HG02759 (cell line): ENCODE data around the gene NKRF.

ENCODE experiments used
- ATAC-seq: cut with Tn5 transposase; IDR thresholded peaks from one replicate; pipeline ENCODE4 v1.9.1; 2021; ENCODE audit warnings: mild to moderate bottlenecking, moderate library complexity; ENCODE audit not compliant: unreplicated experiment

Gene NKRF

DNA sequence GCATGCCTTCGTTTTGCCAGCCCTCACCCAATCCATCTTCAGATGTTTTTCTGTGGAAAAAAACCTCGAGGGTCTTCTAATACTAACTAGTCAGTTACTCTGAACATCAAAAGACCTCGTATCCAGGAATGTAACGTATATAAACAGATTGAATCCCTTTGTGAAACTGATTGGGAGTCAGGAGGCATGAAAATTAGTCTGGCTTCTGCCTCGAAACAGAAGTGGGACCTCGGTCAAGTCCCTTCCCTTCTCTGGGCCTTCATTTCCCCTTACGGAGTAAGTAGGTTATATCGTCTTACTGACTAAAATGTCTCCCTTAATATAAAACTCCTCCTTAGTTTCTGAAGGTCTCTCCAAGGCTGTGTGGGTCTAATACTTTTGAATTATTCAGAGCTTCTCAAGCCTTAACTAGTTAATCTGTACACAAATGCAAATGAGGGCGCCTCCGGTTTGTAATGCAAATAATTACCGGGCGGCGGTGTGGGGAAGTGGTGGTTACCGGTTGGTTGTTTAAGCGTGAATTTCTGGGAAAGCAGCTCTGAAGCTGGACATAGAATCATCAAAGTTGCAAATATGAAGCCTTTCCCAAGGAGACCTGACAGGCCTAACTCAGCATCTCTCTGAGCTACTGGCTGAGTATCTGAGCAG lies 11.4 kb upstream of the NKRF start:
- ATAC-seq, result peak; percentile 72

DNA sequence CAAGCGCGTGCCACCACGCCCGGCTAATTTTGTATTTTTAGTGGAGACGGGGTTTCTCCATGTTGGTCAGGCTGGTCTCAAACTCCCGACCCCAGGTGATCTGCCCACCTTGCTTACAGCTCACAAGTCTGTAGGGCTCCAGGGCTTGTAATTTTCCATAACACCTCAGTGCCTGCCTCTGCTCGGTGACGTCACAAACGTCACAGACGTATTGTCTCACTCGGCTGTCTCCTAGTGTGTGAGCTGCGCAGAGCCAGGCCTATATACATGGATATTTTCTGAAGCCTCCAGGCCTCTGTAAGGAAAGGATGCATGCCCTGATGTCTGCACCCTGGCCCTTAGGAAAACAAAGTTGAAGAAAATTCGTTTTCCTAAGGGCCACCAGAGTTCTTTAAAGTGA lies 8.6 kb upstream of the NKRF start:
- no peak for ATAC-seq

DNA sequence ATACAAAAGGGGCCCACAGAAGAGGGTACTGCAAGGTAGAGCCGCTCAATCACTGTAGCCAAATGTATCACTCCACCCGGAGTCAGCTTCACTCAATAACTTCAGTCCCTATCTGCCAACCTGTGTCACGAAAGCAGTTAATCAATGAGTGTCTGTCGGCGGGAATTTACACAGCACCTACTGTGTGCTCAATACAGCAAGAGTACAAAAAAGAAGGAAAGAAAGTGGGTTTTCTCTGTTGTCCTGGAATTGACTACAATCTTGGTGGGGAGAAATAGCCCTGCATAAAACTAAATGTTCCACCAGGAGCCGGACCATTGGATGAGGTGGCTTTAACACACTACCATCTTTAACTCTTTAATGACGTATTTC lies 780 bp upstream of the NKRF start:
- ATAC-seq, result no peak

DNA sequence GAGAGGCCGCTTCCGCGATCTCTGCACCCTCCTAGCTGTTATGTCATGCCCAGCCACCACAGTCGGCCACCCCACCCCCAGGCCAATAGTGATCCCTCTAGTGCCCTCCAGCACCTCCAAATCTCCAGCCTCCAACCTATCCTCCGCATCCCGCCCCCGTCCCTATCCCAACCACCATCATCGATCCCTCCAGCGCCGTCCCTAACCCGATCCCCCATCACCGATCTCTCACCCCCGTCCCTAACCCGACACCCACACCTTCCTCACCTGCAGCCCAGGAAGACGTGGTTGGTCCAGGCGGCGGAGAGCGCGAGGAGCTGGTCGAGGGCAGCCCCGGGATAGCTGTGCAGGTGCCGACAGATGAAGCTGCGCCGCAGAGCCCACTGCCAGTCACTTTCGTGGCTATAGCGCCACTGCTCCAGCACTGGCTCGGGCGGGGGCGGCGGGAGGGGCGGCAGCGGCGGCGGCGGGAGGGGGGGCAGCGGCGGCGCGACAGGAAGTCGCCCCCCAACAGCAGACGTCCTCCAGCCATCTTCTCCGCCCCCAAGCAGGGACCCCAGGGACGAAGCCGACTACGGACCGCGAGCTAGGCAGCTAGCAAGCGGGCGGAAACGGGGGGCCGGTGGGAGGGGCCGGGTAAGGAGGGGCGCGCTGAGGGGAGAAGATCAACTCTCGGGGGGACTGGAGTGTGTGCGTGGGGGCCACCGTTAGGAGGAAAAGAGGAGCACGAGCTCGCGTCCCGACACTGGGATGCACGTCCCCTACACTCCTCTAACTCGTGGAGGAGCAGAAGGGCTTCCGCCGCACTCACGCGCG lies 552 bp downstream of the NKRF start:
- ATAC-seq, result peak; percentile 32

DNA sequence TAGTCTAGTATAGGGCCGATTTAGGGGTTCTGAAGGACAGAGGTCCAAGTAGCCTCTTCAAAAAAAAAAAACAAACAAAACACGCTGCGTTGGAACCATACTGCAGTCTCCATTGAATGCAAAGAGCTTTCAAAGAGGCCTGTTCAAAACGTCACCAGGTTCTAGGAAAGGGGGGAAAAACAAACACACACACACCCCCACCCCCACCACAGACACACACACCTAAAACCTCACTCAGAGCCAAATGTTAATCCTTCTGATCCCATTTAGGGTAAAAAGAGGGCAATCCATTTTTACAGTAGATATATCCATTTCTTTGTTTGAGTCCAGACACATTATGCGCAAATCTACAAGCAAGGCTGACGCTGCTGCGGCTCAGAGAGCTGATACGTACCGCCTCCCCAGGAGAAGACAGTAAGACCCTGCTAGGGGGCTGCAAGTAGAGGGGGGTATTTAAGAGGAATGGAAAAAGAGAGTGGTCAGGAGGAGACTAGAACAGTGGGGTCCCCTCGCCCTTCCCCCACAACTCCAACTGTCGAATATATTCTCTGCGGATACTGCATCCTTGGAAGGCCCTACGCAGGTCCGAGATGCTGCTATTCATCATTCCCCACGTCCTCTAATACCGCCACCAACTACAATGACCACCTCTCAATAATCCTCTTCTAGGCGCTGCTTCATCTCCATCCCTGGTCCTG lies 1.3 kb downstream of the NKRF start:
- ATAC-seq, result no peak

DNA sequence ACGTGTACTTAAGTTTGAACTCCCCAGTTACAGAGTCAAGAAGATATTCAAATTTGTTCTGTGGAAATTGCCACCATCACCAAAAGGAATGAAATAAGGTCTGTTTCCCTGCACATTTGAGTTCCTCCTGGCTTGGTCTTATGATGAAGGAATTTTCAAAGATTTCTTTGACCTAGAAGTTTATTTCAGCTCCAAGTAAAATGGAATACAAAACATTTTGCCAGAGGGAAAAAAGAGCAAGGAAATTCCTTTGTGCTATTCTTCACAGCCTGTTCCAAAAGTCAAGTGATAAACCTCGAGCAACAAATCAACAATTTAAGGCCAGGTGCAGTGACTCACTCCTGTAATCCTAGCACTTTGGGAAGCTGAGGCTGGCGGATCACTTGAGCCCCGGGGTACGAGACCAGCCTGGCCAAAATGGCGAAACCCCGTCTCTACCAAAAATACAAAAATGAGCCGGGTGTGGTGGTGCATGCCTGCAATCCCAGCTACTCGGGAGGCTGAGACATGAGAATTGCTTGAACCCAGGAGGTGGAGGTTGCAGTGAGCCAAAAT lies 3.4 kb downstream of the NKRF start:
- no peak for ATAC-seq

DNA sequence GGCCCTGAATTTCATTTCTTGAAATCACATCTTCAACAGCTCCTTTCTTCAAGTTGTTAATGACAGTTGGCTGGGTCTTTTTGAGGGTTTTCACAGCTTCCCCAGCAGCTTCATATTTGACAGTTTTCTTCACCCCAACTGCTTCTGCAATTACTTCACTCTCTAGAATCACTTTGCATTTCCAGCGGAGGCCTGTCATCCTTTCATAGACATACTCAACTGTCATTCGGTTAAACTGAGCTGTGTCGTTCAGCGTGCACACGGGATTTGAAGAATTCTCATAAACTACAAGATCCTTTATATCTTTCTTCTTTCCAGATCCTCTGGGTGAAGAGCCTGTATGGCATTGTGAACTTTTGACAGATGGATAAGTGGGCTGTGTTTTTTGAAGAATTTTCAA lies 16.4 kb downstream of the NKRF start:
- no peak for ATAC-seq

DNA sequence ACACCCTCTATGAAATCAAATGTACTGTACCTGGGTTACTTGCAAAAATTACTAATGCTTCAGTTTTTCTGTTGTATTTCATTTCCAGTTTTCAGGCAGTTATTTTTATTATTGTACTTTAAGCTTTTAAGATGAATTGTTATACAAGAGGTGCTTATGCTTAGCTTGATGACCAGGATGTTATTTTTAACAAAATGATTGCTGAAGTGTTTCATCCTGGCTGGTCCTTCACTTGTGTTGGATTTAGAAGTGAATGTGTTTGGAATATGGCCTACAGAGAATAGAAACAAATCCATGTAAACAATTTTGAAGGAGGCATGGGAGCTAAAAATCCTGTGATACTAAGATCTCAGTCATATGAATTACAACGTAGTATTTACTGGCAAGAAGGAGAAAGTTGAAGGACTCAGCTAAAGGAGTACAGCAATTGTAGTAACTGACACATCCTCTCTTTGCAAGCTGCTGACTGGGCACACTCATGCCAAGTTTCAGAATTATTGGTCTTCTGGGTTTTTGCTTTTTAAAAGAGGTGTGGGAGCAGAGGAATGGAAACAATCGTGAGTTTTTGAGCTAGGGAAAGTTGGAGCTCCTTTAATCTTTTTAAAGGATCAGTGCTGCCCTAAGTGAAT lies 22.7 kb downstream of the NKRF start:
- ATAC-seq, result no peak

DNA sequence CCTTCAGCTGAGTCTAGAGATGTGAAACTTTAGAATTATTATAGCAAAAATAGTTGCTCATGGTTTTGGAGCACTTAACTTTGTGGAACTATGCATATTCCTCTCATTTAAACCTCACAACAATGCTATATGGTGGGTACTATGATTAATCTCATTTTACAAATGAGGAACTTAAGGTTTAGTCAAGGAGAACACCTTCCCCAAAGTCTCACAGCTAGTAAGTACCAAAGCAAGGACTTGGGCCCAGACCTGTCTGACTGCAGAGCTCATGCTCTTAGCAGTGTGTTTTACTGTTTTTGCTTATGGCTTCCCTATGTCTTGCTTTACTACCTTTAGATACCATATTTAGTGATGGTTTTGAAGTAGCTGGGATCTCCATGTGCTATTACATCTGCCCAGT lies 26.8 kb downstream of the NKRF start:
- no peak for ATAC-seq

DNA sequence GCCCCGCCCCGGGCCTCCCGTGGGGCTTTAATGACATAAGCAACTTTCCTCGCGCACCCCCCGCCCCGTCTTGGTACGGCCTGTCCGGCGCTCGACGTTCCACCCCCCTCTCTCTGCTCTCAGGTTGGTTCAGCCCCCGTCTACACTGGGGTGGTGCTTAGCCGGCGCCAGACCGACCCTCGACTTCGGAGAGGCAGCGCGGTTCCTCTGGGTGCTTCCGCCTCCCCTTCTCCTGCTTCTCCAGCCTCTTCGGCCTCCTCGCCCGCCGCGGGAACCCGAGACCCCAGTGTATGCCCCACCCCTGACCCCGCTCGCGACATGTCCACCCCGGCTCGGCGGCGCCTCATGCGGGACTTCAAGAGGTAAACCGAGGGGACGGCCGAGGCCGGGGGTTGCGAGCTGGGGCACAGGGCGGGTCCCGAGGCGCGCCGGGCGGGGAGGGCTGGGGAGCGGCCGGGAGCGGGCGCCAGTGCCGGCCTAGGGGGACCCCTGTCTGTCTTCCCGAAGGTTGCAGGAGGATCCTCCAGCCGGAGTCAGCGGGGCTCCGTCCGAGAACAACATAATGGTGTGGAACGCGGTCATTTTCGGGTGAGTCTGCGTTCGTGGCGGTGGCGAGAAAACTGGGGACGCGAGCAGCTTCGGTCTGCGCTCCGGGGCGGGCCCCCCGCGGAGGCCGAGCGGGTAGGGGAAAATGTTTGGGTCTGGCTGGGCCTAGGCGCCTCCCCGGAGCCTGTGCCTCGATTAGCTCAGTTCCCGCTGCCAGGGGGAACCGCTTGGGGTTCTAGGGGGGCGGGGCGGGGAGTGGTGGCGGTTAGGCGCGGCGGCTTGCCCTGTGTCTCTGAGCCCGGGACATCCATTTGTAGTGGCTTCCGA lies 31.6 kb downstream of the NKRF start, which contains the start of gene UBE2A:
Gene UBE2A (plus strand): TSS at position 170 of the 873 bp plus-strand sequence. CDS start 149 bp downstream, at position 319.
- ATAC-seq, result peak; percentile 87

DNA sequence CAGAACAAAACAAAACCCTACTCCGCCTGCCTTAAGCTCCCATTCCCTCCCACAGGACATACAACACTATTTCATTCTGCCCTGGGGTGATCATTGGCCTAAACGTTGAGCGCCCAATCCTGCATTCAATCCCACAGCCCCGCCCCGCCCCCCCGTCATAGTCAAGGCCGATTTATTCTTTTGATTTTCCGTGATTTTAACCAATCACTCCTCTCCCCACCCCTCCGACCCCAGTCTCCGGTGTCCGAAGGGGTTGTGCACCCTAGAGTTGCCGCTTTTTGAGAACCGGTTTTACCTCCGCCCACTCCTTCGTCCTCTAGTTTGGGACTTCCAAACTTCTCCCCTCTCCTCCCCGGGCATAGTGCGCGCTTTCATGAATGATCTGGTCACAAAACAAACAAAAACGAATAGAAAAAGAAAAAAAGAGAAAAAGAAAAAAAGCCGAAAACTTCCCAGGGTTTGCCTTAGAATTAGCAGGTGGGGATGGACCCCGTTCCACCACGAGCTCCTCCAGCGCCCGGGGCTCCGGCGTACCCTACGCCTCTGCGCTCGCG lies 32.3 kb downstream of the NKRF start:
- ATAC-seq, result peak; percentile 86

DNA sequence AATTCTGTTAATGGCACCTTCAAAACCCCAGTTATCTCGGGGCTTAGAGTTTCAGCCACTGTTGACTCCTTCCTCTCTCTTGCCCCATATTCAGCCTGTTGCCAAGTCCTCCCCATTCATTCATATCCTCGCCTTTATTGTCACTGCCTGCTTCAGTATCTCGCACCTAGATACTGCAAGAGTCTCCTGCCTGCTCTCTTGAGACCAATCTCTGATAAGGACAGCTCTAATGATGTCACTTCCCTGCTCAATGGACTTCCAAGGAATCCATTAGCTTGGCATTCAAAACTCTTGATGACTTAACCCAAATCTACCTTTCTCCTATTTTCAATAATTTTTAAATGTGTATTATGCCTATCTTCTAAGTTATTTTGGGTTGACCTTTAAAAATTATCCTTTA lies 33.0 kb downstream of the NKRF start:
- no peak for ATAC-seq

DNA sequence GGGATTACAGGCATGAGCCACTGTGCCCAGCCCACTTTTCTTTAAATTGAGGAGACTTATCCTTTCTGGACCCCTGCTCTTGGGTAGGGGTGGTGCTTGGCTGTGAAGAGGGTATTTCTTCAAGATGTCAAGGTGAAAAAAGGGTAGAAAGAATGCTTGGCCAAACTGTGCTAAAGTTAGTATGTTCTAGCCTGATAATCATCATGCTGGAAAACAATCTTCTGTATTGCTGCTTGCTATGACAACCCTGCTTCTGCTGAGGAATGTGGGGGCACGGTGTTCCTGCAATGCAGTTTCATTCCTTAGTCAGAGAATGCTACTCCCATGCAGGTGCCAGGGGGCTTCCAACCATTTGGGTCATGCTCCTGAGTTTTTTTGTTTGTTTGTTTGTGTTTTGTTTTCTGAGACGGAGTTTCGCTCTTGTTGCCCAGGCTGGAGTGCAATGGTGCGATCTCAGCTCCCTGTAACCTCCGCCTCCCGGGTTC lies 35.8 kb downstream of the NKRF start:
- ATAC-seq, result no peak

DNA sequence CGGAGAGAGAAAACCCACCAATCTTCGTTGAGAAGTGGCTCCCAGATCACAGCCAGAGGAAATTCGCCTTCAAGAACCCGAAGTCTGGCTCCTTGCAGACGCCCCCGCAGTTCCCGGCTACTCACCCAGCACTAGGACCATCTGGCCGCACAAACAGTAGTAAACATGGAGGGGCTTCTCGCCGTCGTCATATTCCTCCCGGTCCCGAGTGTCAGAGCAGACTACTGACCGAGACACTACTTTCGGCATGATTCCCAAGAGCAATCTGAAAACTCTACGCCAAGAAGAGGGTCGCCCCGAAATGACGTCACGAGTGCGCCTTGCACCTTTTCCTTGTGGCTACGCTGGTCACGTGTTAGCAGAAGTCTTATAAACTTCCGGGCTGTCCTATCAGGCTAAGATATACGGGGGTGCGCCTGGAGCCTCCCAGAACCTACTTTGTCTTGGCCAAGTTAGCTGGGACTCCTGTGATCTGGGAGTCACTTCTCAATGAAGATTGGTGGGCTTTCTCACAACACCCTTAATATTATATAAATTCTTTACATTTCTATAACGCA lies 41.0 kb downstream of the NKRF start, which contains the start of gene STEEP1:
Gene STEEP1 (minus strand): TSS at position 303 of the 557 bp plus-strand sequence. CDS start 54 bp downstream, at position 249.
- ATAC-seq, result peak; percentile 91

DNA sequence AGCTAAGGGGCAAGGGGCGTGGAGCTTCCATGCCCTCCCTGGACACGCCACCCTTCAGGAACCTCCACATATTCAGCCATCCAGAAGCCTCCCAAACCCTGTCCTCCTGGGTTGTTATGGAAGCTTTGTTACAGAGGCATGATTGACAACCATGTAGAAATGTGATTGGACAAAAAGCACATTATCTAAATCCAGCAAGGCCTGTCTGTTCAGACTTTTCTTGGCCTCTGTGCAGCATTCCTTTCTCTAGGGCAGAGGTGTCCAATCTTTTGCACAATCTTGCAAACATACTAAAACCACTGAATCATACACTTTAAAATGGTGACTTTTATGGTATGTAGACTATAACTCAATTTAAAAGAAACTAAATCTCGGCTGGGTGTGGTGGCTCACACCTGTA lies 53.7 kb downstream of the NKRF start:
- no peak for ATAC-seq

DNA sequence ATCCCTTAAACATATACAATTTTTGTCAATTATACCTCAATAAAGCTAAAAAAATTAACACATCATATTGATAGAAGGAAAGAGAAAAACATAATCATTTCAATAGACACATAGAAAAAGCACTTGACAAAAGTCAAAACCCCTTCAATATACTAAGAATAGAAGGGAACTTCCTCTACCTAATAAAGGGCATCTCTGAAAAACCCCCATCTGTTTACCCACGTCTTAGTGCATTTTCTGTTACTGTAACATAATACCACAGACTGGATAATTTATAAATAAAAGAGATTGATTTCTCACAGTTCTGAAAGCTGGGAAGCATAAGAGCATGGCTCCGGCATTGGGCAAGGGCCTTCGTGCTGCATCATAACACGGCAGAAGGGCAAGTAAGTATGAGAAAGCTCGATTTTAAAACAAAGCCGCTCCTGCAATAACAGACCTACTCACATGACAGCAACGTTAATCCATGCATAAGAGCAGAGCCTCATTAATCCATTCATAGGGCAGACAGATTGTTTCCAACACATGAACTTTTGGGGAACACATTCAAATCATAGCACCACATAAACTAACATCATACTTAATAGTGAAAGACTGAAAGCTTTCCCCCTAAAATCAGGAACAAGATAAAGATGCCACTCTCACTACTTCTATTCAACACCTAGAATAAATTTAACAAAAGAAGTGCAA lies 56.8 kb downstream of the NKRF start:
- peak; percentile 57 for ATAC-seq

DNA sequence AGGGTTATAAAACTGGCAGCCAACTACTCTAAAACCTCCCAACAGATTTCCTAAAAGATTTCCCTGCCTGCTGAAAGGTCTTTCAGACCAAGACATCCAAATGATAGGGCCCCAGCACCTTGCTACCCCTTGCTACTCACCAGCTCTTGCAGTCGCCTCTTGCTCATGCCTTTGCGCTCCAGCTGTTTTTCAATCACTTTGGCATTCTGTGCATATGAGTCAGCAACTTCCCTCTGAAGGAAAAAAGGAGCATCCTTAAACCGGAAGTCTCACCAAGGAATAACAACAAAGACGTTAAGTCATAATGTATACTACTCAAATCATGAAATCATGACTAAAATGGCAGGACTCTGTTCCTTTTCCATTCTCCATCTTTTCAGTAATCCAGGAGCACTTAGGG lies 65.0 kb downstream of the NKRF start:
- no peak for ATAC-seq

DNA sequence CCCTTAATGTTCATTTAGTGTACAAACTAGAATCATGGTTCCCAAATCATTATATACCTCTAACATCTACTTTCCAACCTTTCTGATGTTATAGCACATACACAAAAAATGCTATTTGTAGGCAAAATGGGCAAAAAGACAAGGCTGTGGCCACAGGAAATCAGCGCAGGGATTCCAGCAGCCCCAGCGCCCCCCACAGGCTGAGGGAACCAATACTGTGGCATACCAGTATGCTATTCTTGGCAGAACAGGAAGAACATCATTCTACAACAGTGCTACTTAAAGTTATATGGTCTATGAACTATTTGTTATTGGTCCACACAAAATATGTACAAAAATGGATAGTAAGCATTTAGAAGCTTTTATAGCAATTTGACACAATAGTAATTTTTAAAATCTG lies 66.4 kb downstream of the NKRF start:
- no peak for ATAC-seq
